GM23248 (cell line): ENCODE data around the gene NKIRAS1. TPM values are rescaled to one million over a fixed set of nuclear protein-coding genes. Genes with fewer than 3 reads are reported as not detected.

Experiments
- DNase-seq: peaks from one replicate; pipeline ENCODE4 v3.0.0-alpha.2; 2015
- H2AFZ ChIP-seq: fragments of 200-600 bp; sonication (generic); 2 replicates; pipeline ENCODE4 v1.6.1; 2016; ENCODE audit warnings: antibody characterized with exemption
- H3F3A ChIP-seq: fragments of 200-600 bp; sonication (generic); 2 replicates; pipeline ENCODE4 v1.6.1; 2016; ENCODE audit warnings: mild to moderate bottlenecking, antibody characterized with exemption, mixed run types; ENCODE audit not compliant: insufficient read depth
- H3K27ac ChIP-seq: fragments of 200-600 bp; sonication (generic); 2 replicates; pipeline ENCODE4 v1.5.1; 2016; ENCODE audit warnings: mild to moderate bottlenecking
- H3K27me3 ChIP-seq: fragments of 200-600 bp; sonication (generic); replicated peaks from 2 replicates; pipeline ENCODE4 v1.6.1; 2016; ENCODE audit warnings: mild to moderate bottlenecking; ENCODE audit not compliant: insufficient read depth
- H3K36me3 ChIP-seq: fragments of 200-600 bp; sonication (generic); 2 replicates; pipeline ENCODE4 v1.6.1; 2016; ENCODE audit warnings: low read depth, mild to moderate bottlenecking
- H3K4me1 ChIP-seq: fragments of 200-600 bp; sonication (generic); 2 replicates; pipeline ENCODE4 v1.6.1; 2016; ENCODE audit warnings: mild to moderate bottlenecking; ENCODE audit not compliant: insufficient read depth
- H3K4me2 ChIP-seq: fragments of 200-600 bp; sonication (generic); one replicate; pipeline ENCODE4 v1.6.1; 2016; ENCODE audit warnings: mild to moderate bottlenecking; ENCODE audit not compliant: unreplicated experiment
- H3K4me3 ChIP-seq: fragments of 200-600 bp; sonication (generic); 2 replicates; pipeline ENCODE4 v1.5.1; 2016; ENCODE audit warnings: mild to moderate bottlenecking
- H3K79me2 ChIP-seq: fragments of 200-600 bp; sonication (generic); 2 replicates; pipeline ENCODE4 v1.6.1; 2016; ENCODE audit warnings: mild to moderate bottlenecking; ENCODE audit not compliant: insufficient read depth
- H3K9ac ChIP-seq: fragments of 200-600 bp; sonication (generic); 2 replicates; pipeline ENCODE4 v1.6.1; 2016; ENCODE audit warnings: mild to moderate bottlenecking
- H3K9me2 ChIP-seq: fragments of 200-600 bp; sonication (generic); 2 replicates; pipeline ENCODE4 v1.6.1; 2016; ENCODE audit warnings: mixed run types, mild to moderate bottlenecking, moderate library complexity; ENCODE audit not compliant: insufficient read depth
- H3K9me3 ChIP-seq: fragments of 200-600 bp; sonication (generic); one replicate; pipeline ENCODE4 v1.6.1; 2017; ENCODE audit warnings: low read depth
- H4K20me1 ChIP-seq: fragments of 200-600 bp; sonication (generic); 2 replicates; pipeline ENCODE4 v1.6.0; 2016; ENCODE audit not compliant: insufficient read depth
- EZH2 ChIP-seq: fragments of 200-600 bp; sonication (generic); IDR thresholded peaks from 2 replicates; pipeline ENCODE4 v1.6.1; 2018; ENCODE audit warnings: antibody characterized with exemption, mild to moderate bottlenecking; ENCODE audit not compliant: insufficient read depth, poor library complexity, severe bottlenecking
- EZH2phosphoT487 ChIP-seq: fragments of 200-600 bp; sonication (generic); IDR thresholded peaks from 2 replicates; pipeline ENCODE4 v1.6.1; 2018; ENCODE audit warnings: antibody characterized with exemption, moderate library complexity, mild to moderate bottlenecking, low read depth; ENCODE audit not compliant: insufficient read depth
- WGBS, 2 experiments: methylation state at CpG; one replicate each; pipeline ENCODE4 v1.1.6; 2015 to 2017; ENCODE audit warnings: low lambda C conversion rate in 2 of 2, low coverage in 1 of 2; ENCODE audit errors: missing lambda C conversion rate in 2 of 2; 5-methylcytosine and 5-hydroxymethylcytosine counted together
- in situ Hi-C: fragments of 300-500 bp; cut with MboI; formaldehyde crosslinking; loops from 2 replicates; pipeline ENCODE4 v1.15.0; 2020
- polyA plus RNA-seq: library from polyadenylated mRNA; unstranded; fragments of >200 nt; fragmentation: Nextera tagmentation; extraction: Ambion mirVana; gene quantifications from 2 replicates; pipeline ENCODE4 v1.2.1, GENCODE V29; 2016
- total RNA-seq: library from RNA; depleted of rRNA; stranded (reverse); fragments of >200 nt; shearing (Covaris generic); gene quantifications from 2 replicates; pipeline ENCODE4 v1.2.3, GENCODE V29; 2014

The NKIRAS1 gene
- total and polyA plus RNA-seq, 2 experiments from 2014 or later = 15.0 to 17.2 TPM

DNA sequence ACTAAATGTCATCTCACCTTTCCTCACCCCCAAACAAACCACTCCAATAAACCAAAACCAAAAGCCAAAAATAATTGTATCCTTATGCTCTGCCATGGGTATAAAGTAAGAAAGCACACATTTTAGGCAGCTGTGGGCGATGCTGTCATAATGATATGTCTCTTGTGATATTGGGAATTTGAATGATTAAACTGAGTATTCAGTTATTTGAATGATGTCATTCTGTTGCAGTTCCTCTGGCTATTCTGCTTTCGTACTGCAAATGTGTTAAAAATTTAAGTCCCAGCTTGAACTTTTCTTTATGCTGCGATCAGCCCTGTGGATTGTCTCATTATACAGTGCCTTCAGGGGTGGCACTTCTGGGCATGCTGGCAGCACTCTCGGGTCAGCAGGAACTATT lies 17.5 kb upstream of the NKIRAS1 start:
- in situ Hi-C loops = no loop called here
- H3K27me3 ChIP-seq = no peaks in the 10 kb centered on the region
- H3K27ac ChIP-seq = no peak overlapping the region
- no peak overlapping the region for H3K9ac ChIP-seq
- DNase-seq = no peak
- no peaks in the 10 kb centered on the region for H3K36me3 ChIP-seq
- 43 to 46% methylated on average over 4 of the region's 4 CpGs for WGBS, 2 experiments
- H2AFZ ChIP-seq = no peak overlapping the region
- no peaks in the 10 kb centered on the region for H3K4me1 ChIP-seq
- no peak overlapping the region for H3K4me2 ChIP-seq
- no peak overlapping the region for H3K4me3 ChIP-seq
- no peaks in the 10 kb centered on the region for H3F3A ChIP-seq
- H3K79me2 ChIP-seq = no peaks in the 10 kb centered on the region
- TF ChIP-seq EZH2 (no peak), EZH2phosphoT487 (no peak)
- H4K20me1 ChIP-seq = no peaks in the 10 kb centered on the region
- no peaks in the 10 kb centered on the region for H3K9me2 ChIP-seq
- H3K9me3 ChIP-seq = no peaks in the 10 kb centered on the region

- TF ChIP-seq EZH2phosphoT487 (no peak), EZH2 (no peak)
- no peaks in the 10 kb centered on the region for H4K20me1 ChIP-seq
- H3K4me2 ChIP-seq = no peak overlapping the region
- no peak overlapping the region for H2AFZ ChIP-seq
- no peak overlapping the region for H3K9ac ChIP-seq
- H3K36me3 ChIP-seq = no peaks in the 10 kb centered on the region
- no peaks in the 10 kb centered on the region for H3K9me3 ChIP-seq
- DNase-seq = no peak
- 0 out of 2 replicates have a peak, but pooled peaks cover 2% of the 10 kb centered on the region for H3F3A ChIP-seq
- in situ Hi-C loops = no loop called here
- H3K79me2 ChIP-seq = no peaks in the 10 kb centered on the region
- no peaks in the 10 kb centered on the region for H3K27me3 ChIP-seq
- H3K4me1 ChIP-seq = peaks cover 1% of the 10 kb centered on the region; the same call in 1 of the 2 replicates
- no peak overlapping the region for H3K4me3 ChIP-seq
- 94 to 98% methylated on average over 4 of the region's 4 CpGs for WGBS, 2 experiments
- no peak overlapping the region for H3K27ac ChIP-seq
- no peaks in the 10 kb centered on the region for H3K9me2 ChIP-seq
Measured at GRCh38 chr3:23932571-23932970, 15.8 kb upstream of the NKIRAS1 start.

GRCh38 chr3:23931597-23931996 lies 14.8 kb upstream of the NKIRAS1 start:
- in situ Hi-C loops = no loop called here
- H2AFZ ChIP-seq = no peak overlapping the region
- H3K4me3 ChIP-seq = no peak overlapping the region
- no peak overlapping the region for H3K4me2 ChIP-seq
- no peaks in the 10 kb centered on the region for H3K27me3 ChIP-seq
- no peak overlapping the region for H3K27ac ChIP-seq
- H4K20me1 ChIP-seq = no peaks in the 10 kb centered on the region
- no peak for DNase-seq
- peaks cover 7% of the 10 kb centered on the region for H3K4me1 ChIP-seq
- H3K9me2 ChIP-seq = no peaks in the 10 kb centered on the region
- no peaks in the 10 kb centered on the region for H3K9me3 ChIP-seq
- H3K36me3 ChIP-seq = no peaks in the 10 kb centered on the region
- no peak overlapping the region for H3K9ac ChIP-seq
- no peaks in the 10 kb centered on the region for H3K79me2 ChIP-seq
- H3F3A ChIP-seq = 0 out of 2 replicates have a peak, but pooled peaks cover 5% of the 10 kb centered on the region
- TF ChIP-seq EZH2phosphoT487 = no peak
- TF ChIP-seq EZH2 = no peak
- 80% methylated on average over 3 of the region's 3 CpGs for WGBS, 2 experiments

- WGBS, 2 experiments = 90 to 96% methylated on average over 8 of the region's 8 CpGs
- no peaks in the 10 kb centered on the region for H4K20me1 ChIP-seq
- no peak overlapping the region for H2AFZ ChIP-seq
- in situ Hi-C loops = no loop called here
- H3K4me2 ChIP-seq = no peak overlapping the region
- no peaks in the 10 kb centered on the region for H3K79me2 ChIP-seq
- H3F3A ChIP-seq = 0 out of 2 replicates have a peak, but pooled peaks cover 11% of the 10 kb centered on the region
- DNase-seq = no peak
- H3K27me3 ChIP-seq = no peaks in the 10 kb centered on the region
- no peak overlapping the region for H3K27ac ChIP-seq
- no peaks in the 10 kb centered on the region for H3K9me3 ChIP-seq
- H3K9ac ChIP-seq = no peak overlapping the region
- no peak overlapping the region for H3K4me3 ChIP-seq
- H3K4me1 ChIP-seq = peaks cover 7% of the 10 kb centered on the region
- H3K36me3 ChIP-seq = no peaks in the 10 kb centered on the region
- H3K9me2 ChIP-seq = no peaks in the 10 kb centered on the region
- TF ChIP-seq EZH2 = no peak
- no peak for TF ChIP-seq EZH2phosphoT487
Measured at GRCh38 chr3:23928524-23928923, 11.7 kb upstream of the NKIRAS1 start.

DNA sequence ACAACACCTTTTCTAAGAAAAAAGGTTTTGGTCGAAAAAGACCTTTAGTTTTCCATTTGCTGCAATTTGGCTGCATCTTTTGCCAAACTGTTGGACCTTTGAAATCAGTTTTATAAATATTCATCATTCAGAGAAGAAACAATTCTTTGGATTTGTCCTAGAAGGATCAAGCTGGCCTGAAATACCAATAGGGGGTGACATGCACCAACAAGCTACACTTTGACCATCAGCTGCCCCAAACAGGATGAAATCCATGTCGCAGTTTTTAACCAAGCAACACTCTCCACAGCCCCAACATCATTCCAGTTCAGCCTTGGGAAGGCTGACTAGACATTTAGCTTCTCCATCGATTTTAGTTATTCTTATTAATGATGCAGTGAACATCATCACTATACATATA lies 9.9 kb upstream of the NKIRAS1 start:
- TF ChIP-seq EZH2 = no peak
- no peak for TF ChIP-seq EZH2phosphoT487
- H3K27me3 ChIP-seq = no peaks in the 10 kb centered on the region
- H3K4me3 ChIP-seq = no peak overlapping the region
- H3K4me1 ChIP-seq = peaks cover 7% of the 10 kb centered on the region
- no peak overlapping the region for H2AFZ ChIP-seq
- no peaks in the 10 kb centered on the region for H3K9me3 ChIP-seq
- no peak overlapping the region for H3K9ac ChIP-seq
- no peak for DNase-seq
- H3K9me2 ChIP-seq = no peaks in the 10 kb centered on the region
- H3K36me3 ChIP-seq = no peaks in the 10 kb centered on the region
- H4K20me1 ChIP-seq = no peaks in the 10 kb centered on the region
- peaks cover 22% of the 10 kb centered on the region; the same call in 1 of the 2 replicates for H3F3A ChIP-seq
- H3K4me2 ChIP-seq = no peak overlapping the region
- no peak overlapping the region for H3K27ac ChIP-seq
- WGBS, 2 experiments = 64 to 68% methylated on average over 3 of the region's 3 CpGs
- H3K79me2 ChIP-seq = no peaks in the 10 kb centered on the region
- in situ Hi-C loops = no loop called here
